ENCODE measurements around the gene FZD10.

Gene FZD10

GRCh38 chr12:130132831-130133511 is 29.3 kb upstream of the FZD10 start:
- DNase-seq = no peak

GRCh38 chr12:130133851-130134562 is 28.3 kb upstream of the FZD10 start:
- no peak for DNase-seq

- no peak for DNase-seq
Observed at GRCh38 chr12:130134563-130134915, 27.7 kb upstream of the FZD10 start.

- no peak for DNase-seq
Observed at GRCh38 chr12:130136509-130137039, 25.7 kb upstream of the FZD10 start.

- no peak for DNase-seq
Observed at GRCh38 chr12:130137040-130138018, 24.9 kb upstream of the FZD10 start.

GRCh38 chr12:130138478-130138877 is 23.8 kb upstream of the FZD10 start:
- DNase-seq = no peak

GRCh38 chr12:130139567-130140421 is 22.5 kb upstream of the FZD10 start:
- DNase-seq = no peak

- DNase-seq = no peak
Observed at GRCh38 chr12:130141105-130141504, 21.2 kb upstream of the FZD10 start.

GRCh38 chr12:130141901-130142683 is 20.2 kb upstream of the FZD10 start:
- DNase-seq = no peak

- no peak for DNase-seq
Observed at GRCh38 chr12:130142736-130143135, 19.5 kb upstream of the FZD10 start.

- no peak for DNase-seq
Observed at GRCh38 chr12:130143136-130143535, 19.1 kb upstream of the FZD10 start.

- no peak for DNase-seq
Observed at GRCh38 chr12:130144256-130144655, 18.0 kb upstream of the FZD10 start.

GRCh38 chr12:130145731-130146130 is 16.5 kb upstream of the FZD10 start:
- no peak for DNase-seq

GRCh38 chr12:130146176-130146931 is 15.9 kb upstream of the FZD10 start:
- no peak for DNase-seq

- DNase-seq = no peak
Observed at GRCh38 chr12:130147875-130148596, 14.2 kb upstream of the FZD10 start.

GRCh38 chr12:130151846-130152245 is 10.4 kb upstream of the FZD10 start:
- DNase-seq = no peak

- DNase-seq = no peak
Observed at GRCh38 chr12:130152386-130152785, 9.9 kb upstream of the FZD10 start.

- DNase-seq = no peak
Observed at GRCh38 chr12:130153803-130154202, 8.5 kb upstream of the FZD10 start.

GRCh38 chr12:130154276-130155070 is 7.8 kb upstream of the FZD10 start:
- DNase-seq = no peak
